GM18511 (cell line): ENCODE measurements around the gene PSG6.
"Not testable (repeated sequence)": the region's sequence is repeated elsewhere in the genome, so short reads cannot be mapped to it uniquely, and the experiment has no call there.

Source experiments
- ATAC-seq: cut with Tn5 transposase; IDR thresholded peaks from one replicate; pipeline ENCODE4 v1.9.1; 2021; ENCODE audit warnings: mild to moderate bottlenecking, moderate library complexity; ENCODE audit not compliant: unreplicated experiment

The PSG6 gene

DNA sequence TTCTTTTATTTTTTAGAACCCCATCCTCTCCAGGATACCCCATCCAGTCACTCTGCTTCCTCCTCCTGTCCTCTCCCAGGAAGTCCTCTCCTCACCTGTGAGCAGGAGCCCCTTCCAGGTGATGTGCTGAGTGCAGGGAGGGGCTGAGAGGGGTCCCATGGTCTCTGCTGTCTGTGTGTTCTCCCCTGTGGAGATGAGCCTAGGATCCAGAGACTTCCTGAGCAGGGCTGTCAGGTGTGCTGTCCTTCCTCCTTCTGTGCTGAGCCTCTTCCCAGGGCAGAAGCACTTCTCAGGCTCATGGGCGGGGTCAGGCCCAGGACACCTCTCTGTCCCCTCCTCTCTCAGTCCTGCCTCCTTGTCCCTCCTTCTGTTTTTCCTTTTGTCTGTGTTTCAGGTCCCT is at the start of gene PSG6:
Gene PSG6, minus strand, starts transcription at position 261 of the 400 bp plus-strand sequence. Its CDS starts 102 bp downstream, at position 159.
- ATAC-seq, result not testable (repeated sequence)

DNA sequence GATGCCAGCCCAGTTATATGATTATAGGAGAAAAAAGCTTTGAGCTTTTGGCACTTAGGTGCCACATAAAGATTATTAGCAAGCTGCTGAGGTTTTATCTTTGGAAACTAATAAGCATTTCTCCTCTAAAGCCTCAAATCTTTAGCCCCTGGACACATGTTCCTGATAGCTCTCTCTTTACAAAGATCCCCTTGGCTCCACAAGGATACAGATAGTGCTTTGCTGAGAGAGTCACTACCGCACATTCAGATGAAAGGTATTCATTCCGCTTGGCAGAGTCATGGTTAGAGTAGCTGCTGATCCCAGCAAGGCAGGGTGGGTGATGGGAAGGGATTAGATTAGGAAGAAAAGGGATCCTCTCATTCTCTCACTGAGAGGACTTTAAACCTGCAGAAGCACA is 47.5 kb upstream of the PSG6 start:
- no peak for ATAC-seq

DNA sequence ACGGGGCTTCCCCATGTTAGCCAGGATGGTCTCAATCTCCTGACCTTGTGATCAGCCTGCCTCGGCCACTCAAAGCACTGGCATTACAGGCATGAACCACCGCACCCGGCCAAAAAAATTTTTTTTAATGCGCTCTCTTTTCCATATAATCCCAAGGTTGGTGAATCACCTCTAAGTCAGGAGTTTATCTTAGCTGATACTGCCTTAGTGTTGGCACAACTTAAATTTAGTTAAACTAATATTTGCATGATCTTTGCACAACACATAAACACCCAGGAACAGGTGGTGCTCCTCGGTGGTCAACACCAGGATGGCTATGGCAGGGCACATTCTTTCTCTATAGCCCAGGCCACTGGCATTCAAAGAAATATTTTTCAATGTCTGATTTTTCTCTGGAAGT is 43.4 kb upstream of the PSG6 start:
- no peak for ATAC-seq

DNA sequence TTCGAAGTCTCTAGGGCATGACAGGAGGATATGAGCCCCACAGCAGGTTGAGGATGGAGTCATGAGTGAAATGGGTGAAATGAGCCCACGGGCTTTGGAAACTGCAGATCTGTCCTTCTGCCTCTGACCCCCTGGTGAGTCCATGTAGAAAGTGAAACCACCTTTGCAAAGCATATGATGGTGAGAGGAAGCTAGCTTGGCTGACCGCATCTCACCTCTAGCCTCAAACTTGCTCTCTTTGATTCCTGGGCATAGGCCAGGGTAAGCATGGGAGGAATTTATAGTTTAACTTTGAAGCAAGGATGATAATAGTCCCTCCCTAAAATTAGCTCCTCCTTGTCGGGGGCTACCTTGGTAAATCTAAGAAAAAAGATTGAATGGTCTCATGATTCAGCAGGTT is 34.4 kb upstream of the PSG6 start:
- not testable (repeated sequence) for ATAC-seq

DNA sequence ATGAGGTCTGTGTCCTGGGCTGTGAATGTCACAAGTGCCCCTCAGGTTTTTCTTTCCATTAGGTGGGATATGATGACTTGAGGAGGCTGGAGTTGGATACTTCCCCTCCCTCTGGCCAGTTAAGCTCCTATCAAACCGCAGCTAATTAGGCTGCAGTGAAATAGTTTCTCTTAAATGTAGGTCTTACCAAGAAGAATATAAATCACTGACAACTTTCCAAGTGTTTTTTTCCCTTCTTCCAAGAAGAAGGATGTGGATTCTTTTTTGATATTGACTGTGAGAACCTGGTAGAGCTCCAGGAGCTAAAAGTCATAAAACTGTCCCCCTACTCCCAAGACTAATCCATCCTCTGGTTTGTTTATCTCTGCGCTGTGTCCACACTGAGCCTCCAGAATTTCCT is 33.8 kb upstream of the PSG6 start:
- ATAC-seq, result not testable (repeated sequence)

DNA sequence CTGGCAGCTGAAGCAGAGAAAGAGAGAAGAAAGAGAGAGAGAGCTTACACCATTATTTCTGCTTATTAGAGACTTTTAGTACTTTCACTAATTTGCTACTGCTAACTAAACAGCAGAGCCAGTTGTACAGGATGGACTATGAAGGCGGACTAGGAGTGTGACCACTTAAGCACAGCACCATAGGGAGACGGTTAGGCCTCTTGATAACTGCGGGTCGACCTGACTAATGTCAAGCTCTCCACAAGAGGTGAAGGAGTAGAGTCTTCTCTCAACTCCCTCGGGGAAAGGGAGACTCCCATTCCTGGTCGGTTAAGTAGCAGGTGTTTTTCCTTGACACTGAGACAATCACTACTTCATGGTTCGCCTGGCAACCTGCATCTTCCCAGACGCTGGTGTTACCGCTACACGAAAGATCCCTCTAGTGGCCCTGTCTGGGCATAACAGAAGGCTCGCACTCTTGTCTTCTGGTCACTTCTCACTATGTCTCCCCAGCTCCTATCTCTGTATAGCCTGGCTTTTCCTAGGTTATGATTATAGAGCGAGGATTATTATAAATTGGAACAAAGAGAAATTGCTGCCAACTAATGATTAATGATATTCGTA is 24.6 kb upstream of the PSG6 start:
- ATAC-seq, result no peak

DNA sequence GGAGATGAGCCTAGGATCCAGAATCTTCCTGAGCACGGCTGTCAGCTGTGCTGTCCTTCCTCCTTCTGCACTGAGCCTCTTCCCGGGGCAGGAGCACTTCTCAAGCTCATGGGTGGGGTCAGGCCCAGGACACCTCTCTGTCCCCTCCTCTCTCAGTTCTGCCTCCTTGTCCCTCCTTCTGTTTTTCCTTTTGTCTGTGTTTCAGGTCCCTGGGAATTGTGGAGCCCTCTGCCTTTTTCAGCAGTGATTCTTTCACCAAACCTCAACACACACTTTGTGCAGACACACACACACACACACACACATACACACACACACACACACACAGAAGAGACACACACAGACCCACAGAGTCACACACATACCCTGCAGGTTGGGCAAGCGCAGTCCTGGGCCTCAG is 19.4 kb upstream of the PSG6 start, which contains the start of gene PSG7:
Gene PSG7, minus strand, starts transcription at position 101 of the 400 bp plus-strand sequence. CDS start 131 bp downstream, outside the sequence.
- ATAC-seq, result not testable (repeated sequence)

DNA sequence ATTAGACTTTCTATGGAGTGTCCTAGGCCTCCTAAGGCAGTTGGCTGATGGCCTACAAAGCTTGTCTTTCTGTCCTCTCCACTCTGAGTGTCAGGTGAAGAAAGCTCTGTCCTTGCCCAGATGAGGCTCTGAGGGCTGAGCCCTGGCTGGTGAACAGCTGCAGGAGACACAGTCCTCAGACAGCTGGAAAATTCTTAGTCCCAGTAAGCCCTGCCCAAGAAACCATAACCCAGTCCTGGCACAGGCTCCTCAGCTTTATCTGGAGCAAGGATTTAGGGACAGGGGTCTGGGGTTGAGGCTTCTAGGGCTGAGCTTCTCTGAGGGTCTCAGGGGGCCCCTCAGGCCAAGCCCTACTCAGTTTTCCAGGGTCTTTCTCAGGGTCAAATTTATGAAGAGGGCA is 17.0 kb upstream of the PSG6 start:
- ATAC-seq, result not testable (repeated sequence)

DNA sequence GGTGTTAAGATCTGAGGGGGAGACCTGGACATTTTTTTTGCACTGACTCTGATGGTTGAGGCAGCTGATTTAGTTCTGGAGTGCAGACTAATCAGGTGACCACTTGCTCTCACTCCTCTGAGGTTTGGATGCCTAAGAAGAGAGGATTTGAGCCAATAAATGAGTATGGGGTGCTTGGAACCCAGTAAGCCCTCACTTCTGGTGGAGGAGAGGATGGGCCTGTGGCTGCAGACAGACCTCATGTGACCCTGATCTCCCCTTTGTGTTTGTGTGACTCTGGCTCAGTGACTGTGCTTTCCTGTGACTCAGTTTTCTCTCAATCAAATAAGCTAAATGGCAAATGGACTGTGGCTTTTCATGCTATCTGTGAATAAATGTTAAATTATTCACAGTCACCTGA is 16.5 kb upstream of the PSG6 start:
- not testable (repeated sequence) for ATAC-seq

DNA sequence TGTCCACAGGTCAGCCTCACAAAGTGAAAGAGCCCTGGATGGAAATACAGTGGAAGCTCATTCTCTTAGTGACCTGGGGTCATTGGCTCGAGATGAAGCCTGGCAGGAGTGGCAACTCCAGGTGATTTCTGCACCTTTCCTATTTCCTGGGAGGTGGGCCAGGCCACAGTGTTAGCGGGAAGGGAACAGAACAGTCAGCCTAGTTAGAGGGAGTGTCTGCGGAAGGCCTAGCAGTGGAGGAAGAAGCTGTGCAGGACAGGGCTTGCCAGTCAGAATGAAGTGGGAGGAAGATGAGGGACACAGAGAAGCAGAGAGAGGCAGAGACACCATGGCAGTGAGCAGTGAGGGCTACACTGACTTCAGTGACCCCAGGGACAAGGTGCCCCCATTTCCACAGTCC is 15.7 kb upstream of the PSG6 start:
- ATAC-seq, result not testable (repeated sequence)

DNA sequence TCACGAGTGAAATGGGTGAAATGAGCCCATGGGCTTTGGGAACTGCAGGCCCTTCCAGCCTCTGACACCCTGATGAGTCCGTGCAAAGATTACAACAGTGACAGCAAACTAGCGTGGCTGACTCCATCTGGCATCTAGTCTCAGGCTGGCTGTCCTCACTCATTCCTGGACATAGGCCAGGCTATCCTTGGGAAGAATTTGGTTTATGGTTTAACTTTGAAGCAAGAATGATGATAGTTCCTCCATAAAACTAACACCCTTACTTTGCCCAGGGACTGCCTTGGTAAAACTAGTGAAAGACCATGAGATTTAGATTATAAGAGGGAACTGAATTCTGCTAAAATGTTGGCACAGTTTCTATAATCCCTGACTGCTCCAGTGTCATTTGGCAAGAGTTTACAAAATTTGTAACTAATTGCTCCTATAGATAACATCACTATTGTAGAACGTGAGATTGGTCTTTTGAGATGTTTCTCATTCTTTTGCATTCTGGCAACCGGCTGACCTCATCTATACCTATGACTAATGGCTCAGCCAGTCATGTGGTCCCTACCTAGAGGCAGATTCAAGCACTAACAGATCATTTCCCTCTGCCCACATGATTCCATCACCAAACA is 14.9 kb upstream of the PSG6 start:
- ATAC-seq, result not testable (repeated sequence)

DNA sequence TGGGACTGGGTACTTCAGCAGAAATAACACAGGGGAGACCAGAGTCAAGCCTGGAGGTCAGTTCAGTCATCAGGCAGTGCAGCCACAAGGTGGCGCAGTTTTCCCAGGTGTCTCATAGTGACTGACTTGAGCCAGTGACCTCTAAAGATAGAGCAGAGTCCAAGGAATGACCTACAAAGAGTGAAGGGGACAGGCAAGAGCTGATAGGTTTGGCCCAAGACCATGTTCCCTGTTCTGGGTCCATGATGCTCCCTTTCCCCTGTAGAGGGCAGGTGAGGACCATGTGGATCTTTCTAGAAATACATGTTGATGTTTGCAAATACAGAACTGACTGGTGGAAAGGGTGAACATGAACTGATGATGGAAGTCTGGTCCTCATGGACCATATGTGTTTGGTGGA is 12.5 kb upstream of the PSG6 start:
- ATAC-seq, result not testable (repeated sequence)

DNA sequence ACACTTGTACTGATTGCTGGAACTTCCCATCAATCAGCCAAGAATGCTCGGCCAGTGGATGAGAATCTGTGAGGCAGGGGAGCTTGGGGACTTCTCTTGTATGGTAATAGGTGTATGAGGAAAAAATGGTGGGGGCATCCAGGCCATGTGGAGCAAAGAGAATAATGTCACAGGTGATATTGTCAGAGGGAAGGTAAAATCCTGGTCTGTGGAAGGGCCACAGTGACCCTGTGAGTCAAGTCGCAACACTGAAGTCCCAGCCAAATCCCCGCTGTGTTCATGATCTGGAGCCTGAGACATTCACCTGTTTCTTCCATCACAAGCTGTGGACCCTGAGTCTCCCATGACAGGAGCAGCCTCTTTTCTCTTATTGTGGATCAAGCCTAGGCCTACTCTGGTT is 11.2 kb upstream of the PSG6 start:
- no peak for ATAC-seq

DNA sequence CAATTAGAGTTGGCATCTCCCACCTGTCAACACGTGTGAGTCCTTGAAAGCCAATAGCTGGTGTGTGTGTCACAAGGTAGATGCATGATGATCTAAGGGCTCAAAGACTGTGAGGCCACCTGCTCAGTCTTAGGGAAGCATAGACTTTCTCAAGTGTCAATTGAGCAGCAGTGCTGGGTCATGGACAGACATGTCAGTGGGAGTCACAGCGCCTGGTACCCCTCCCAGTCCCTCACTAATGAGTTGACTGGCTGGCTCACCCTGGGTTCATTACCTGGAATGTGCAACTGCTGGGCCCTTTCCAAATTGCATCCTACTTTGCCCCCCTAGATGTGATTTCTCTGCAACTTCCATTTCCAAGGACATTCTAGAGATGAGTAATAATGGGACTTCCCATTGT is 9.1 kb upstream of the PSG6 start:
- no peak for ATAC-seq

DNA sequence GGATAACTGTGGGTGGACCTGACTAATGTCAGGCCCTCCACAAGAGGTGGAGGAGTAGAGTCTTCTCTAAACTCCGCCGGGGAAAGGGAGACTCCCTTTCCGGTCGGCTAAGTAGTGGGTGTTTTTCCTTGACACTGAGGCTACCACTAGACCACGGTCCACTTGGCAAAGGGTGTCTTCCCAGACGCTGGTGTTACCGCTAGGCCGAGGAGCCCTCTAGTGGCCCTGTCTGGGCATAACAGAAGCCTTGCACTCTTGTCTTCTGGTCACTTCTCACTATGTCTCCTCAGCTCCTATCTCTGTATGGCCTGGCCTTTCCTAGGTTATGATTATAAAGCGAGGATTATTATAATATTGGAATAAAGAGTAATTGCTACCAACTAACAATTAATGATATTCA is 5.4 kb upstream of the PSG6 start:
- not testable (repeated sequence) for ATAC-seq

DNA sequence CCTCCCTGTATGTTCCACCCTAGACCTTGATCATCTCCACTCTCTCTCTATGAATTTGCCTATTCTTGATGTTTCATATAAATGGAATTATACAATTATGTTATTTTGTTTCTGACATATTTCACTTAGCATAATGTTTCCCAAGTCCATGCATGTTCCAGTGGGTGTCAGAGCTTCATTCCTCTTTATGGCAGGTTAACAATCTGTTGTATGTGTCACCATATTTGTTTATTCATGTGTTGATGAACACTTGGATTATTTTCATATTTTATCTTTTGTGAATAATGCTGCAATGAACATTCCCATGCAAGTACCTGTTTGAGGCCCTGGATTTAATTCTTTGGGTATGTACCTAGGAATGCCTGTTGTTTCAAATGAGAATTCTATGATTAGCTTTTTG is 3.3 kb upstream of the PSG6 start:
- not testable (repeated sequence) for ATAC-seq

DNA sequence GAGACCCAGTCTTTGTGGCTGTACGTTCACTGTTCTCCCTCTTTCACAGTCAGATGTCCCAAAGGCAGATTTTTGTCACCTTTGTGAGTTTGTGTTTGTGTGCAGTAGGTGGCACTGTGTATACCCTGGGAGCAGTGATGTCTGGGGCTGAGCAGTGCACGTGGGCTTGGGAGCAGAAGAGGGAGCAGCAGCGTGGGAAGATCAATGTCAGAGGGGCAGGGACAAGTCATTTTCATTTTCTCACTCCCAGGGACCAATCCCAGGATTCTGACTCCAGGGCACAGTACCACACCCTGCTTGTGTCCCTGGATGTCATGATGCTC is 2.0 kb upstream of the PSG6 start:
- ATAC-seq, result no peak

DNA sequence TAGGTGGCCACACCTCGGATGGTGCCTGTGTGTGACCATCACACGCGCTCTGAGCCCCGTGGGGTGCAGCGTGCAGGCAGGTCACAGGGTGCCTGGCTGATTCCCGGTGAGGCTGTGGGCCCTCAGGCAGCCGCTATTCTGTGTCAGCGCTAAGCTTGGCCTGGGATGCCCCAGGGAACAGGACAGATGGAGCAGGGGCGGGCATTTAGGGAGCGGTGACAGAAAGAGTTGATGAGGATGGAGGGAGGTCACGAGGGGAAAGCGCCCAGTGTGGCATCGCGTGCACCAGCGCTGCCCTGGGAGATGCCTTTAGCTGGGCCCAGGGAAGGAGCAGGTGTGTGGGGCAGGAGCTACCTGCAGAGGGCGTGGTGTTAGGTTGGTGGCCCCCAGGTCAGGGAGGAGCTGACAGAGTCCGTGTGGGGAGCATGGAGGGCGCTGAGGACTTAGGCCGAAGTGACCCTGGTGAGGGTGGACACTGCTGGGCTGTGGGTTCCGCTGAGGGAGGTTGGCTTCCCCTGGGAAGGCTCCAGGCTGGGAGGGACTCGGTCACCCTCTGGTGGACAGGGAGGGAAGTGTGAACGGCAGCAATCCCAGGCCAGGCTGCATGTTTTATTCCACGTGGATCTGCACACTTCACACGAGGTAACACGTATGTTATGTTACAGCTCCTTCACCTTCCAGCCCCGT is 1.5 kb upstream of the PSG6 start:
- ATAC-seq, result not testable (repeated sequence)

DNA sequence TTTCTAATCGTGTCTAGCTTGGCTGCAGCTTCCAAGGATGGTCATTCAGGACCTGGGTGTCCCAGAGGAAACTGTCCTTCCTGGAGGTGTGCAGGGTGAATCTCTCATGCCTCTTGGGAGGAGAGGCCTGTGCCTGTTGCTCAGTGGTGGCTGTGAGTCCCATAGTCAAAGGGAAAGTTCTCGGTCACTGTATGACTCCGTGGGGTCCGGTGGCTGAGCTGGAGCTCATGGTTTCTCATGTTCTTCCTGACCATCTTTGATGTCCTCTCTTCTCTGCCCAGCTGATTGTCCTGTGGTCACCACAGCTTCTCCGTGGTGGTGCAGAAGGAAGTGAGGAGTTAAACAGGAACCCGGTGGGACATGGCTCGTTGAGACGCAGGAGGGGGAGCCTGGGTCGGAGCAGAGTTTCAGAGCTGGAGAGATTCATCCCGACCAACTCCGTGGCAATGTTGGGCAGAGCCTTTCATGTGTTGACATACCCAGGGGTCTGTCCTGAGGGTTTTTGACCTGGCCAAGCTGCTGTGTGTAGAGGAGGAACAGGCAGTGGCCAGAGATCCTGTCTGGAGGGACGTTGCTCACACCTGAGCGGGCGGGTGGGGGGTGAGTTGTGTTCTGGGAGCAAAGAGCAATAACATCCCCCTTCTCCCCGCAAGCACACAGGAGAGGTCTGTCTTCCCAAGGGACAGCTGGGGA is 829 bp upstream of the PSG6 start:
- ATAC-seq, result not testable (repeated sequence)

DNA sequence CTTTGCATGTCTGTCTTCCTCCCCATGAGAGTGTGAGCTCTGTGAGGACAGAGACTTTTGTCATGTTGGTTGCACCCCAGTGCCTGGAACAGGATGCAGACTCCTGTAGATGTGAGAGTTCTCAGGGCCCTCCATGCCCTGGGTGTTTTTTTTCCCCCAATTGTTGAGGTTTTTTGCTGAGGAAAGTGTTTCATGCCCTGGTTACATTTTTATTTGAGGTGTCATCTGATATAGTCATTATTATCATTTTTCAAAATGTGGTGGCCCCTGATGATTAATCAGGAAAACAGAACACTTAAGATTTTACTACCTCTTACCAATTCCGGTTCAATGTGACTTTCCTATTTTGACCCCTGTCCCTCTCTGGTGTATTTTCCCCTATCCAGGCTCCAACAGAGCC is 763 bp downstream of the PSG6 start:
- not testable (repeated sequence) for ATAC-seq

DNA sequence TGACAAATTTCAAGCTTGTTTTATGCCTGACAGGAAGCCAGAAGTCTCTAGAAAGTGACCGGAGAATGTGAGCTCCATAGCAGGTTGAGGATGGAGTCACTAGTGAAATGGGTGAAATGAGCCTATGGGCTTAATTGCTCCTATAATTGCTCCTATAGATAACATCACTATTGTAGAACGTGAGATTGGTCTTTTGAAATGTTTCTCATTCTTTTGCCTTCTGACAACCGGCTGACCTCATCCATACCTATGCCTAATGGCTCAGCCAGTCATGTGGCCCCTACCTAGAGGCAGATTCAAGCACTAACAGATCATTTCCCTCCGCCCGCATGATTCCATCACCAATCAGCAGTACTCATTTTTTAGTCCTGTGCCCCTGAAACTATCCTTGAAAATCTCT is 4.2 kb downstream of the PSG6 start:
- not testable (repeated sequence) for ATAC-seq

DNA sequence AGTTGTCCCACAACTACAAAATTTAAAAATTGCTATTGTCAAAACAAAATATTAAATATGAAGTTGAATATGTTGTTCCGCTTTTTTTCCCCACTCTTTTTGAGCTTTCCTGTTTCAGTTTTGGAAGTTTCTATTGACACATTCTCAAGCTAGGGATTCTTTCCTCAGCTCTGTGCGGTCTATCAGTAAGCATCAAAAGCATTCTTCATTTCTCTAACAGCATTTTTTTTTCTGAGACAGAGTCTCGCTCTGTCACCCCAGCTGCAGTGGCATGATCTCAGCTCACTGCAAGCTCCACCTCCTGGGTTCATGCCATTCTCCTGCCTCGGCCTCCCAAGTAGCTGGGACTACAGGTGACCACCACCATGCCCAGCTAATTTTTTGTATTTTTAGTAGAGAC is 4.8 kb downstream of the PSG6 start:
- not testable (repeated sequence) for ATAC-seq
